ENCODE data around the gene AOC2. TPM values are rescaled to one million over a fixed set of nuclear protein-coding genes. Genes with fewer than 3 reads are reported as not detected.
A peak's percentile ranks its signal among the peaks of the same experiment; 100 is the strongest.

The AOC2 gene
- total and polyA plus RNA-seq, 2 experiments from 2014 or later = 1.1 to 1.3 TPM

- H2AFZ ChIP-seq = no peak overlapping the region
- H3K27me3 ChIP-seq = no peaks in the 10 kb centered on the region
- H3K4me3 ChIP-seq = no peak overlapping the region
- H3K36me3 ChIP-seq (replicated peaks; ENCODE audit: insufficient read depth, low read depth) = peaks cover 6% of the 10 kb centered on the region
- peaks cover 2% of the 10 kb centered on the region for H3K4me1 ChIP-seq (ENCODE audit: insufficient read depth)
- no peak overlapping the region for H3K4me2 ChIP-seq
- 65% methylated on average over 1 of the region's 1 CpG for WGBS (ENCODE audit: low lambda C conversion rate, missing lambda C conversion rate)
- TF ChIP-seq EZH2 (IDR thresholded peaks at IDR 0.05; ENCODE audit: borderline replicate concordance) (no peak), EZH2phosphoT487 (IDR thresholded peaks at IDR 0.05; ENCODE audit: low read depth, severe bottlenecking, unreplicated experiment) (no peak), CTCF (IDR thresholded peaks at IDR 0.05; ENCODE audit: poor library complexity) (no peak)
- DNase-seq (ENCODE audit: low spot score) = no peak
- no peaks in the 10 kb centered on the region for H3K9me3 ChIP-seq (ENCODE audit: low read depth)
- H3K9me2 ChIP-seq (replicated peaks; ENCODE audit: insufficient read depth) = no peaks in the 10 kb centered on the region
- no peaks in the 10 kb centered on the region for H4K20me1 ChIP-seq (ENCODE audit: insufficient read depth, poor library complexity, severe bottlenecking)
- H3K27ac ChIP-seq = no peak overlapping the region
- peaks cover 29% of the 10 kb centered on the region for H3K79me2 ChIP-seq
Measured at GRCh38 chr17:42817866-42818265, 26.5 kb upstream of the AOC2 start.

DNA sequence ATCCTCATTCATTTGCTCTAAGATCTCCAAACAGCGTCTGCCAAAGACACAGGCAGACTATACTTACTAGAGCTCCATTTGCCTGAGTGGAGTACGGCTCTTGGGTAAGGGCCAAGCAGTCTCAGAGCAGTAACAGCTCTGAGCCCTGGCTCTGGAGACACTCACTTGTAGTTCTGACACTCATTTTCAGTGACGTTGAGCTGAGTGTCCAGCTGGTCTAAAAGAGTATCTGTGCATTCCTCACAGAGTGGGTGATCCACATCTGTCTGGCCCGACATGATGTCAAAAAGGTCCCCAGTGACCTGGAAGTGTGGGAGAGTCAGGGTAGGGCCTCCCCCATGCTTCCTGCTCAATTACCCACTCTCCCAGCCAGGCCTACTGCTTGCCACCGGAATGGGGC is 26.0 kb upstream of the AOC2 start:
- Histone ChIP-seq H3K36me3 (replicated peaks; ENCODE audit: insufficient read depth, low read depth) (peaks cover 6% of the 10 kb centered on the region), H3K4me1 (ENCODE audit: insufficient read depth) (peaks cover 7% of the 10 kb centered on the region), H4K20me1 (ENCODE audit: insufficient read depth, poor library complexity, severe bottlenecking) (no peaks in the 10 kb centered on the region), H3K27me3 (no peaks in the 10 kb centered on the region), H3K79me2 (peaks cover 34% of the 10 kb centered on the region), H3K9me3 (ENCODE audit: low read depth) (no peaks in the 10 kb centered on the region), H3K9me2 (replicated peaks; ENCODE audit: insufficient read depth) (no peaks in the 10 kb centered on the region), H3K27ac (no peak overlapping the region), H3K4me3 (no peak overlapping the region), H2AFZ (no peak overlapping the region), H3K4me2 (no peak overlapping the region)
- TF ChIP-seq EZH2phosphoT487 (IDR thresholded peaks at IDR 0.05; ENCODE audit: low read depth, severe bottlenecking, unreplicated experiment) (no peak), EZH2 (IDR thresholded peaks at IDR 0.05; ENCODE audit: borderline replicate concordance) (no peak), CTCF (IDR thresholded peaks at IDR 0.05; ENCODE audit: poor library complexity) (no peak)
- WGBS (ENCODE audit: low lambda C conversion rate, missing lambda C conversion rate) = 94% methylated on average over 5 of the region's 5 CpGs
- no peak for DNase-seq (ENCODE audit: low spot score)

- TF ChIP-seq EZH2phosphoT487 (IDR thresholded peaks at IDR 0.05; ENCODE audit: low read depth, severe bottlenecking, unreplicated experiment) (no peak), EZH2 (IDR thresholded peaks at IDR 0.05; ENCODE audit: borderline replicate concordance) (no peak), CTCF (IDR thresholded peaks at IDR 0.05; ENCODE audit: poor library complexity) (peak; percentile 65)
- DNase-seq (ENCODE audit: low spot score) = peak; percentile 77
- no peaks in the 10 kb centered on the region for H3K9me3 ChIP-seq (ENCODE audit: low read depth)
- 33% methylated on average over 2 of the region's 2 CpGs for WGBS (ENCODE audit: low lambda C conversion rate, missing lambda C conversion rate)
- peaks cover 8% of the 10 kb centered on the region for H3K4me1 ChIP-seq (ENCODE audit: insufficient read depth)
- no peaks in the 10 kb centered on the region for H3K9me2 ChIP-seq (replicated peaks; ENCODE audit: insufficient read depth)
- H2AFZ ChIP-seq = no peak overlapping the region
- no peak overlapping the region for H3K4me2 ChIP-seq
- peaks cover 4% of the 10 kb centered on the region for H3K36me3 ChIP-seq (replicated peaks; ENCODE audit: insufficient read depth, low read depth)
- no peaks in the 10 kb centered on the region for H4K20me1 ChIP-seq (ENCODE audit: insufficient read depth, poor library complexity, severe bottlenecking)
- H3K27ac ChIP-seq = no peak overlapping the region
- no peaks in the 10 kb centered on the region for H3K27me3 ChIP-seq
- H3K4me3 ChIP-seq = no peak overlapping the region
- H3K79me2 ChIP-seq = peaks cover 38% of the 10 kb centered on the region
Measured at GRCh38 chr17:42819939-42820535, 24.3 kb upstream of the AOC2 start.

Measured in hepatocyte (in vitro differentiated cells).